Left ventricle myocardium inferior (tissue), 1 donor: ENCODE results near the gene SEPSECS. TPM values are rescaled to one million over a fixed set of nuclear protein-coding genes. Genes with fewer than 3 reads are reported as not detected.

Experiments
- DNase-seq: peaks from one replicate; pipeline ENCODE4 v3.0.0-alpha.2; 2020
- H3K27ac ChIP-seq: fragments of 200-600 bp; replicated peaks from 2 replicates; pipeline ENCODE4 v1.8.0; 2021
- H3K27me3 ChIP-seq: fragments of 200-600 bp; 2 replicates; pipeline ENCODE4 v1.8.0; 2021; ENCODE audit warnings: low read depth
- H3K36me3 ChIP-seq: fragments of 200-600 bp; 2 replicates; pipeline ENCODE4 v1.8.0; 2021
- H3K4me1 ChIP-seq: fragments of 200-600 bp; 2 replicates; pipeline ENCODE4 v1.8.0; 2021
- H3K4me3 ChIP-seq: fragments of 200-600 bp; 2 replicates; pipeline ENCODE4 v1.8.0; 2021; ENCODE audit warnings: mild to moderate bottlenecking, moderate library complexity
- H3K9me3 ChIP-seq: fragments of 200-600 bp; replicated peaks from 2 replicates; pipeline ENCODE4 v1.8.0; 2021
- CTCF ChIP-seq: fragments of 200-600 bp; IDR thresholded peaks from 2 replicates; pipeline ENCODE4 v1.8.0; 2021; ENCODE audit warnings: antibody characterized with exemption, mild to moderate bottlenecking, borderline replicate concordance
- intact Hi-C: fragments of 100-400 bp; cut with micrococcal nuclease; formaldehyde crosslinking; loops from one replicate; pipeline ENCODE4 v1.11.0; 2022
- total RNA-seq: library from RNA; stranded (reverse); fragmentation: NEBNext Ultra II Directional; extraction: Animal tissue kit (Norgen Biotek cat#: 25700); gene quantifications from one replicate; pipeline ENCODE4 v1.2.1, GENCODE V29; 2021
- donor health status: DM: no; HTN: yes; CAD: no; lungs with severe emphysema.

Gene SEPSECS
- total RNA-seq, 1 donor from 2014 or later, result 4.9 TPM

DNA sequence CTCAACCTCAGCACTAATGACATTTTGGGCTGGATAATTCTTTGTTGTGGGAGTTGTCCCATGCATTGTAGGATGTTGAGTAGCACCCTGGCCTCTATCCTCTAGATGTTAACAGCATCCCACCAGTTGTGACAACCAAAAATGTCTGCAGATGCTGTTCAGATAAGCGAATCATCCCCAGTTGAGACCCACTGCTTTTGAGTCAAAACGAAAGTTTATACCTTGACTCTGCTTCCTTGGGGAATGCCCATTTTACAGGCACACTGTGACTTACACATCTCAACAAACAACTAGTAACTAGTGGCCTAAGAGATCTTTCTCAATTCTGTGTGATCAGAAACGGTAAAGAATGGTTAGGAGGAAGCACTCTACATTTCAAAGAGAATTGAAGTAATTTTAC is 37.0 kb downstream of the SEPSECS start:
- Histone ChIP-seq H3K36me3 (peaks cover 42% of the 10 kb centered on the region), H3K27ac (no peak overlapping the region), H3K27me3 (no peaks in the 10 kb centered on the region), H3K9me3 (no peaks in the 10 kb centered on the region), H3K4me1 (no peaks in the 10 kb centered on the region), H3K4me3 (no peak overlapping the region)
- TF ChIP-seq CTCF, result no peak
- intact Hi-C loops, result no loop called here
- no peak for DNase-seq

GRCh38 chr4:25120146-25120940 is 39.9 kb downstream of the SEPSECS start:
- H3K4me1 ChIP-seq, result no peaks in the 10 kb centered on the region
- H3K9me3 ChIP-seq, result no peaks in the 10 kb centered on the region
- no peaks in the 10 kb centered on the region for H3K27me3 ChIP-seq
- intact Hi-C loops, result no loop called here
- H3K4me3 ChIP-seq, result no peak overlapping the region
- DNase-seq, result no peak
- peaks cover 26% of the 10 kb centered on the region for H3K36me3 ChIP-seq
- TF ChIP-seq CTCF, result no peak
- H3K27ac ChIP-seq, result no peak overlapping the region

DNA sequence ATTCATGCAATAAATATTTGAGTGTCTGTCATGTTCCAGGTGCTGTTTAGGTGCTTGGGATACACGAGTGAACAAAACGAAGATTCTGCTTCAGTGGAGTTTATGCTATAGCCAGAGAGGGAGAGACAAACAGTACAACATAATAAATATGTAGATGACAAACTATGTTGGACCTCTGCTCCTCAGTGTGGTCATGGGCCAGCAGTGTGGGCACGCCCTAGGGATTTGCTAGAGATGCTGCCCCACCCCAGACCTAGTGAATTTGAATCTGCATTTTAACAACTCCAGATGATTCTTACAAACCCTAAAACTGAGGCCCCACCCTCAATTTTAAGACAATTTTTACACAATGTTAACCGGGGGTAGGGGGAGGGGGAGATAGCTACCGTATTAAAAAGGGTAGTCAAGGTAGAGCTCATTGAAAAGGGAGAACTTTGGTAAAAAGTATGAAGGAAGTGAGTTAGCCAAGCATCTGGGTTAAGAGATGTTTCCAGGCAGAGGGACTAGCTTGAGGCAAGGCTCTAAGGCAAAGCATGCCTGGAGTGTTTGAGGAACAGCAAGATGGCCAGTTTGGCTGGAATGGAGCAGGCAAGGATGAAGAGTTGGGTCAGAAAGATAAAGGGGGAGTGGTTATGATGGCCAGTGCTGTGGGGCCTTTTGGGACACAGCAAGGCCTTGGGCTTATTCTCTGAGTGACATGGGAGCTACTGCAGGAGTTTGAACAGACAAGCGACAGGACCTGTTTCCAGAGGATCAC is 42.4 kb downstream of the SEPSECS start:
- H3K27me3 ChIP-seq, result no peaks in the 10 kb centered on the region
- no peak overlapping the region for H3K27ac ChIP-seq
- peaks cover 1% of the 10 kb centered on the region for H3K36me3 ChIP-seq
- no peak for DNase-seq
- no peak for TF ChIP-seq CTCF
- no peaks in the 10 kb centered on the region for H3K4me1 ChIP-seq
- H3K4me3 ChIP-seq, result no peak overlapping the region
- intact Hi-C loops, result no loop called here
- no peaks in the 10 kb centered on the region for H3K9me3 ChIP-seq

- Histone ChIP-seq H3K36me3 (no peaks in the 10 kb centered on the region), H3K9me3 (no peaks in the 10 kb centered on the region), H3K27ac (no peak overlapping the region), H3K4me1 (no peaks in the 10 kb centered on the region), H3K27me3 (no peaks in the 10 kb centered on the region), H3K4me3 (no peak overlapping the region)
- DNase-seq, result no peak
- intact Hi-C loops, result no loop called here
- TF ChIP-seq CTCF, result no peak
Observed at GRCh38 chr4:25117274-25117673, 43.0 kb downstream of the SEPSECS start.

DNA sequence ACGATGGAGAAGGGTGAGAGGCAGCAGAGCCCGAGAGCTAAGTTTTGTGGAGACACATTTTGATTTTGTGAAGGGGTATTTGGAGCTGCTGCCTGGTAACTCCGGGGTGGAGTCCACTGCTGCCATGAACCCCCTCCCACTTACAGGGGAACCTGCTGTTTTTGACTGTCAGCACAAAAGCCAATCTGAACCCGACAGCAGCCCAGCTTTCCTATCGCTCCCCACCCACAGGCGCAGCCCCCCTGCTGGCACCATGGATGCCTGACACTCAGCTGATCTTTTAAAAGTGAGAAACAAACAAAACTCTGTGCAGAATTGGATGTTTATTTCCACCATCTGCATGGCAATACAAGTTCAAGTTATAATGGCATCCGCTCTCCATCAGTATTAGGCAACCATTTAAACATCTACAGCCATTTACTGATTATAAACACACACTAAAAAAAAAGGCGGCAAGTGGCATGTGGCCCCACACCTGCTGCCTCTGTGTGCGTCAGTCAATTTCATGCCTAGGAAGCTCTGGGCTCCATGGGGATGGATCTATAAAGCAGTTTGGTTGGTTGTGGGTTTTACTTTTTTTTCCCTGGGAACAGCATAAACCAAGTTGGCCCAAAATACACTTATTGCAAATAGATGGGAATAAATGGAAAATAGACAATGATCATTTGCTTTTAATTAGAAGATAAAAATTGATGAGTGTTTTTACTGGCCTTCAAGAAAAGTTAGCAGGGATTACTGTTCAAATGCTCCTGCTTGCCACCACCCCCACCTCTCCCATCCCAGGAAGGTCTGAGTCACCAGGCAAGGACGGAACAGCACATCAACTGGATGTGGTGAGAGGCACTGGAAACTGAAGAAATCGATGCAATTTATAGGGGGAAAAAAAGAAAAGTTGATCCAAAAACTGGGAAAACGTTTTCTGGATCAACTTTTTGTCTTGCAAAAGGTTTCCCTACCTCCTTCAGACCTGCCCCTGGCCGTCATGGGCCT is 46.0 kb downstream of the SEPSECS start:
- TF ChIP-seq CTCF, result no peak

More for the DNA sequence above, 46.0 kb downstream of the SEPSECS start:
- H3K4me1 ChIP-seq, result no peaks in the 10 kb centered on the region
- no peaks in the 10 kb centered on the region for H3K36me3 ChIP-seq
- H3K27me3 ChIP-seq, result no peaks in the 10 kb centered on the region
- no peak overlapping the region for H3K4me3 ChIP-seq
- intact Hi-C loops, result no loop called here
- no peaks in the 10 kb centered on the region for H3K9me3 ChIP-seq
- no peak for DNase-seq
- H3K27ac ChIP-seq, result no peak overlapping the region
